Heart left ventricle (tissue), 16 donors: ENCODE results near the gene BTNL8. TPM values are rescaled to one million over a fixed set of nuclear protein-coding genes. Genes with fewer than 3 reads are reported as not detected.

Source experiments
- ATAC-seq, 4 donors: fragments of 200-7000 bp; cut with Tn5 transposase; one replicate each; pipeline ENCODE4 v1.9.1; 2020 to 2022; ENCODE audit warnings: moderate library complexity in 4 of 4, mild to moderate bottlenecking in 3 of 4, moderate number of reproducible peaks in 1 of 4
- DNase-seq, 5 donors: peaks; one replicate each; pipeline ENCODE4 v3.0.0-alpha.2; 2020
- H3K27ac ChIP-seq, 12 donors: fragments of 200-600 bp; sonication (generic) in 4 of 12; one replicate each; pipeline versions ENCODE4 v1.5.0 to v1.8.0; 2016 to 2022; ENCODE audit warnings: mild to moderate bottlenecking in 2 of 12
- H3K27me3 ChIP-seq, 9 donors: fragments of 200-600 bp; sonication (generic) in 2 of 9; one replicate each; pipeline versions ENCODE4 v1.5.1 to v1.8.0; 2016 to 2022; ENCODE audit warnings: mild to moderate bottlenecking in 3 of 9
- H3K36me3 ChIP-seq, 9 donors: fragments of 200-600 bp; sonication (generic) in 2 of 9; one replicate each; pipeline versions ENCODE4 v1.5.0 to v1.8.0; 2018 to 2022; ENCODE audit warnings: mild to moderate bottlenecking in 2 of 9
- H3K4me1 ChIP-seq, 12 donors: fragments of 200-600 bp; sonication (generic) in 4 of 12; one replicate each; pipeline versions ENCODE4 v1.5.0 to v1.8.0; 2016 to 2022; ENCODE audit warnings: mild to moderate bottlenecking in 3 of 12
- H3K4me3 ChIP-seq, 12 donors: fragments of 200-600 bp; sonication (generic) in 4 of 12; one replicate each; pipeline versions ENCODE4 v1.5.0 to v1.8.0; 2017 to 2022; ENCODE audit warnings: mild to moderate bottlenecking in 9 of 12, moderate library complexity in 4 of 12
- H3K9me3 ChIP-seq, 12 donors: fragments of 200-600 bp; sonication (generic) in 4 of 12; one replicate each; pipeline versions ENCODE4 v1.5.0 to v1.8.0; 2016 to 2022; ENCODE audit warnings: mild to moderate bottlenecking in 1 of 12
- CTCF ChIP-seq, 12 donors: fragments of 200-600 bp; sonication (generic) in 4 of 12; IDR thresholded peaks; one replicate each; pipeline versions ENCODE4 v1.5.0 to v1.8.0; 2018 to 2022; ENCODE audit warnings: antibody characterized with exemption in 12 of 12, mild to moderate bottlenecking in 5 of 12
- POLR2A ChIP-seq, 2 donors: fragments of 450-650 bp; IDR thresholded peaks; one replicate each; pipeline ENCODE4 v1.6.1; 2017; ENCODE audit warnings: antibody characterized with exemption in 2 of 2, mild to moderate bottlenecking in 2 of 2, moderate library complexity in 2 of 2
- WGBS, 4 donors: extraction: QIAGEN DNeasy Blood & Tissue Kit in 2 of 4; methylation state at CpG; one replicate each; pipeline versions ENCODE4 v1.1.5 to v1.1.7; 2013 to 2018; 5-methylcytosine and 5-hydroxymethylcytosine counted together
- intact Hi-C, 10 donors: fragments of 100-400 bp; cut with DNase I; formaldehyde crosslinking; loops; one replicate each; pipeline versions ENCODE4 v1.11.1 to v1.14.2; 2022
- polyA plus RNA-seq, 2 donors: library from polyadenylated mRNA; stranded (reverse); fragments of 200-250 nt; gene quantifications; one replicate each; pipeline ENCODE4 v1.2.3, GENCODE V29; 2013
- total RNA-seq, 9 donors: library from RNA; depleted of rRNA in 2 of 9; stranded (reverse); fragments of >200 nt in 2 of 9; fragmentation: NEBNext Ultra II Directional in 3 of 9; extraction: Animal tissue kit (Norgen Biotek cat#: 25700) in 3 of 9; gene quantifications; one replicate each; pipeline versions ENCODE4 v1.1.0 to v1.2.4, GENCODE V29; 2016 to 2023
- donor health status: ischemic (EF 13 %, LVEDD 7.1; RV severe dilation, severe dysfunction).
- donor health status: healthy with polysubstance abuse.
- donor health status: DM: no; HTN: yes; CAD: no.
- donor health status: DM: no; HTN: no; CAD: no.
- donor health status: ischemic (EF 25% LVEDD 6.9; RV normal size, moderate dysfunction).
- donor health status: ischemic (EF 25% LVEDD 5.7; RV mildly dilated, moderate dysfunction).
- donor health status: healthy.
- donor health status: DM: yes; HTN: yes; CAD: no.
- donor health status: ischemic (EF 35%, LVEDD 5.7; RV mildly dilated, moderate dysfunction).
- donor health status: nonischemic (EF 11% LVEDD 7.7; RV severe dilation, severe dysfunction).
- donor health status: DM: yes; HTN: yes; CAD: no.
- donor health status: PGD.
- donor health status: ischemic (EF 29% LVEDD 5.4; RV normal size, mild dysfunction).
- donor health status: nonischemic (EF 23%, LVEDD 6.1; RV moderate dilation, normal function).

BTNL8 gene
- total and polyA plus RNA-seq, 11 donors = 0.14 to 0.84 (median 0.20) TPM; not detected in 7

GRCh38 chr5:180990882-180991242 lies 91.9 kb downstream of the BTNL8 start:
- intact Hi-C loops = no loop called here
- no peak for TF ChIP-seq POLR2A (IDR thresholded peaks at IDR 0.05)
- TF ChIP-seq CTCF (IDR thresholded peaks at IDR 0.05) = no peak

More at GRCh38 chr5:180990882-180991242, 91.9 kb downstream of the BTNL8 start:
- Histone ChIP-seq H3K36me3 (no peaks in the 10 kb centered on the region), H3K4me3 (no peak overlapping the region), H3K4me1 (no peaks in the 10 kb centered on the region), H3K27me3 (no peaks in the 10 kb centered on the region), H3K27ac (no peak overlapping the region), H3K9me3 (peaks cover 0 to 9% (median 0%) of the 10 kb centered on the region in 12 donors)
- ATAC-seq (no peak), DNase-seq (no peak)
- WGBS, 4 donors = 65 to 100% (median 73%) methylated on average over 1 to 5 of the region's 5 CpGs

Other genes starting within 250 kb of the BTNL8 start
- gene FLT4, start 249.6 kb upstream of the BTNL8 start, total RNA-seq = 10 to 100 TPM in 2 of 9 donors, 1 to 10 TPM in 7; 2.1 to 13.7 (median 6.9) TPM
- gene FLT4, start 249.6 kb upstream of the BTNL8 start, polyA plus RNA-seq = 1 to 10 TPM; 5.0 to 5.4 TPM
- not detected for gene OR2Y1, start 159.1 kb upstream of the BTNL8 start, total RNA-seq
- not detected for gene OR2Y1, start 159.1 kb upstream of the BTNL8 start, polyA plus RNA-seq
- gene MGAT1, start 96.4 kb upstream of the BTNL8 start, total RNA-seq = 100 to 1,000 TPM in 3 of 9 donors, 10 to 100 TPM in 6; 50.9 to 162 (median 83.5) TPM
- 100 to 1,000 TPM in 1 of 2 donors, 10 to 100 TPM in 1; 64.5 to 199 TPM for gene MGAT1, start 96.4 kb upstream of the BTNL8 start, polyA plus RNA-seq
- 10 to 100 TPM in 8 of 9 donors, 1 to 10 TPM in 1; 9.4 to 18.6 (median 13.8) TPM for gene ZFP62, start 37.9 kb upstream of the BTNL8 start, total RNA-seq
- gene ZFP62, start 37.9 kb upstream of the BTNL8 start, polyA plus RNA-seq = 10 to 100 TPM; 10.6 to 13.6 TPM
- gene BTNL3, start 89.7 kb downstream of the BTNL8 start, total RNA-seq = under 1 TPM in 1 of 9 donors, not detected in 8; 0.54 TPM
- under 1 TPM in 1 of 2 donors, not detected in 1; 0.03 TPM for gene BTNL3, start 89.7 kb downstream of the BTNL8 start, polyA plus RNA-seq
- gene BTNL9, start 141.1 kb downstream of the BTNL8 start, total RNA-seq = 10 to 100 TPM; 28.6 to 75.0 (median 34.9) TPM
- 10 to 100 TPM; 32.5 to 88.2 TPM for gene BTNL9, start 141.1 kb downstream of the BTNL8 start, polyA plus RNA-seq
- gene OR2V1, start 232.0 kb downstream of the BTNL8 start, total RNA-seq = not detected
- gene OR2V1, start 232.0 kb downstream of the BTNL8 start, polyA plus RNA-seq = not detected
- not detected for gene OR2V2, start 248.4 kb downstream of the BTNL8 start, total RNA-seq
- gene OR2V2, start 248.4 kb downstream of the BTNL8 start, polyA plus RNA-seq = not detected